ENCODE results near the gene RNF220. TPM values are rescaled to one million over a fixed set of nuclear protein-coding genes. Genes with fewer than 3 reads are reported as not detected.
A peak's percentile ranks its signal among the peaks of the same experiment; 100 is the strongest.

Gene RNF220
- total RNA-seq, 1 donor, result 53.2 TPM

- peaks cover 34% of the 10 kb centered on the region for H3K4me1 ChIP-seq (ENCODE audit: insufficient read depth, low read length)
- no peak for TF ChIP-seq CTCF (IDR thresholded peaks at IDR 0.05; ENCODE audit: extremely low read depth, low read depth, low read length)
- peak within 1 kb of the TSS; percentile 97 for H3K4me2 ChIP-seq (ENCODE audit: insufficient read depth, low read length)
- no peaks in the 10 kb centered on the region for H3K27me3 ChIP-seq (ENCODE audit: insufficient read depth, low read length)
- H3K36me3 ChIP-seq (ENCODE audit: insufficient read depth, low read length), result no peaks in the 10 kb centered on the region
- peak within 1 kb of the TSS; percentile 100 for H2AFZ ChIP-seq (ENCODE audit: low read length)
- peak within 1 kb of the TSS; percentile 91 for H3K4me3 ChIP-seq (ENCODE audit: insufficient read depth, low read length)
- peaks cover 9% of the 10 kb centered on the region for H3K79me2 ChIP-seq (ENCODE audit: insufficient read depth, low read length)
- no peaks in the 10 kb centered on the region for H3K9me3 ChIP-seq (ENCODE audit: low read depth, low read length)
- no peaks in the 10 kb centered on the region for H4K20me1 ChIP-seq (ENCODE audit: insufficient read depth, low read length)
- DNase-seq (ENCODE audit: insufficient read length, low spot score, missing footprints), result peak; percentile 98
- peak within 1 kb of the TSS; percentile 85 for H3K27ac ChIP-seq (ENCODE audit: low read depth, low read length)
Observed at GRCh38 chr1:44674113-44675000, 269.3 kb downstream of the RNF220 start, which contains the start of the genes ARMH1 and TMEM53. ARMH1 (plus strand) TSS chr1:44674714; CDS start chr1:44689698, 14,984 bp downstream. TMEM53 (minus strand) TSS chr1:44674481; CDS start chr1:44674391, 90 bp downstream.

GRCh38 chr1:44675186-44675585 is 270.1 kb downstream of the RNF220 start:
- Histone ChIP-seq H3K27ac (ENCODE audit: low read depth, low read length) (peak overlapping the region; percentile 85), H3K4me1 (ENCODE audit: insufficient read depth, low read length) (peaks cover 34% of the 10 kb centered on the region), H3K9me3 (ENCODE audit: low read depth, low read length) (no peaks in the 10 kb centered on the region), H3K79me2 (ENCODE audit: insufficient read depth, low read length) (peaks cover 9% of the 10 kb centered on the region), H2AFZ (ENCODE audit: low read length) (peak overlapping the region; percentile 100), H3K27me3 (ENCODE audit: insufficient read depth, low read length) (no peaks in the 10 kb centered on the region), H3K4me3 (ENCODE audit: insufficient read depth, low read length) (peak overlapping the region; percentile 91), H3K36me3 (ENCODE audit: insufficient read depth, low read length) (no peaks in the 10 kb centered on the region), H3K4me2 (ENCODE audit: insufficient read depth, low read length) (peak overlapping the region; percentile 97), H4K20me1 (ENCODE audit: insufficient read depth, low read length) (no peaks in the 10 kb centered on the region)
- DNase-seq (ENCODE audit: insufficient read length, low spot score, missing footprints), result no peak
- TF ChIP-seq CTCF (IDR thresholded peaks at IDR 0.05; ENCODE audit: extremely low read depth, low read depth, low read length), result no peak

GRCh38 chr1:44676484-44677200 is 271.6 kb downstream of the RNF220 start:
- DNase-seq (ENCODE audit: insufficient read length, low spot score, missing footprints), result peak; percentile 39
- Histone ChIP-seq H3K27me3 (ENCODE audit: insufficient read depth, low read length) (no peaks in the 10 kb centered on the region), H3K9me3 (ENCODE audit: low read depth, low read length) (no peaks in the 10 kb centered on the region), H3K4me1 (ENCODE audit: insufficient read depth, low read length) (peaks cover 34% of the 10 kb centered on the region), H3K79me2 (ENCODE audit: insufficient read depth, low read length) (peaks cover 7% of the 10 kb centered on the region), H3K4me2 (ENCODE audit: insufficient read depth, low read length) (peak overlapping the region; percentile 22), H3K36me3 (ENCODE audit: insufficient read depth, low read length) (no peaks in the 10 kb centered on the region), H3K27ac (ENCODE audit: low read depth, low read length) (peak overlapping the region; percentile 25), H4K20me1 (ENCODE audit: insufficient read depth, low read length) (no peaks in the 10 kb centered on the region), H3K4me3 (ENCODE audit: insufficient read depth, low read length) (no peak overlapping the region), H2AFZ (ENCODE audit: low read length) (peak overlapping the region; percentile 38)
- no peak for TF ChIP-seq CTCF (IDR thresholded peaks at IDR 0.05; ENCODE audit: extremely low read depth, low read depth, low read length)

All from osteoblast (primary cell).